Upper lobe of left lung (tissue), 6 donors: ENCODE results near the gene ETV7. TPM values are rescaled to one million over a fixed set of nuclear protein-coding genes. Genes with fewer than 3 reads are reported as not detected.
A peak's percentile ranks its signal among the peaks of the same experiment; 100 is the strongest.

ENCODE experiments used
- ATAC-seq, 2 donors: fragments of 200-7000 bp; cut with Tn5 transposase; one replicate each; pipeline ENCODE4 v1.9.1; 2022; ENCODE audit warnings: mild to moderate bottlenecking in 2 of 2, moderate library complexity in 2 of 2; ENCODE audit not compliant: low FRiP score in 2 of 2
- DNase-seq, 2 donors: peaks; one replicate each; pipeline ENCODE4 v3.0.0-alpha.2; 2019 to 2020
- H3K27ac ChIP-seq, 4 donors: fragments of 200-600 bp; sonication (generic); one replicate each; pipeline ENCODE4 v1.5.1; 2016 to 2019
- H3K27me3 ChIP-seq, 4 donors: fragments of 200-600 bp; sonication (generic); one replicate each; pipeline ENCODE4 v1.5.1; 2017 to 2019
- H3K36me3 ChIP-seq, 4 donors: fragments of 200-600 bp; sonication (generic); one replicate each; pipeline ENCODE4 v1.5.1; 2016 to 2019
- H3K4me1 ChIP-seq, 4 donors: fragments of 200-600 bp; sonication (generic); one replicate each; pipeline ENCODE4 v1.5.1; 2018 to 2019
- H3K4me3 ChIP-seq, 4 donors: fragments of 200-600 bp; sonication (generic); one replicate each; pipeline ENCODE4 v1.5.1; 2017 to 2019; ENCODE audit warnings: mild to moderate bottlenecking in 2 of 4, moderate library complexity in 1 of 4
- H3K9me3 ChIP-seq, 4 donors: fragments of 200-600 bp; sonication (generic); one replicate each; pipeline ENCODE4 v1.5.1; 2018 to 2019
- CTCF ChIP-seq, 6 experiments: fragments of 450-650 bp in 4 of 6; fragments of 200-600 bp in 2 of 6; sonication (generic) in 2 of 6; IDR thresholded peaks; one replicate each; pipeline ENCODE4 v1.5.1; 2016 to 2019; ENCODE audit warnings: antibody characterized with exemption in 6 of 6
- EP300 ChIP-seq, 4 donors: sonication (generic); formaldehyde crosslinking; IDR thresholded peaks; one replicate each; pipeline ENCODE4 v1.5.1; 2017; ENCODE audit warnings: antibody characterized with exemption in 4 of 4, control low read depth in 2 of 4
- POLR2A ChIP-seq, 4 donors: fragments of 450-650 bp; IDR thresholded peaks; one replicate each; pipeline ENCODE4 v1.5.1; 2016 to 2017; ENCODE audit warnings: antibody characterized with exemption in 4 of 4, mild to moderate bottlenecking in 2 of 4
- POLR2AphosphoS5 ChIP-seq, 2 donors: sonication (generic); formaldehyde crosslinking; IDR thresholded peaks; one replicate each; pipeline ENCODE4 v1.5.1; 2017; ENCODE audit warnings: antibody characterized with exemption in 2 of 2
- WGBS, 2 donors: methylation state at CpG; one replicate each; pipeline ENCODE4 v1.1.5; 2017 to 2018; 5-methylcytosine and 5-hydroxymethylcytosine counted together
- total RNA-seq, 6 donors: library from RNA; depleted of rRNA in 4 of 6; stranded (reverse); fragments of >200 nt in 4 of 6; gene quantifications; one replicate each; pipeline versions ENCODE4 v1.1.0 to v1.2.1, GENCODE V29; 2016 to 2021
- donor health status: DM: no; HTN: no; CAD: no; lungs with moderate emphysema.
- donor health status: DM: no; HTN: yes; CAD: no; lungs with severe emphysema.

The ETV7 gene
- total RNA-seq, 6 donors from 2014 or later: 2.0 to 10.5 (median 4.2) TPM

GRCh38 chr6:36383606-36384005, 3.9 kb downstream of the ETV7 start:
- ATAC-seq: no peak
- peaks cover 12 to 20% (median 18%) of the 10 kb centered on the region in 4 donors for H3K4me1 ChIP-seq
- no peak overlapping the region for H3K27ac ChIP-seq
- H3K36me3 ChIP-seq: no peaks in the 10 kb centered on the region
- TF ChIP-seq EP300 (IDR thresholded peaks at IDR 0.05) (no peak), CTCF (IDR thresholded peaks at IDR 0.05) (no peak), POLR2AphosphoS5 (IDR thresholded peaks at IDR 0.05) (no peak), POLR2A (IDR thresholded peaks at IDR 0.05) (no peak)
- H3K4me3 ChIP-seq: no peak overlapping the region
- no peaks in the 10 kb centered on the region for H3K27me3 ChIP-seq
- no peaks in the 10 kb centered on the region for H3K9me3 ChIP-seq
- WGBS, 2 donors: 69 to 70% methylated on average over 2 of the region's 2 CpGs
- no peak for DNase-seq

- no peaks in the 10 kb centered on the region for H3K9me3 ChIP-seq
- no peak for TF ChIP-seq EP300 (IDR thresholded peaks at IDR 0.05)
- TF ChIP-seq POLR2A (IDR thresholded peaks at IDR 0.05): no peak
- TF ChIP-seq CTCF (IDR thresholded peaks at IDR 0.05): no peak
- no peak for TF ChIP-seq POLR2AphosphoS5 (IDR thresholded peaks at IDR 0.05)
- 55 to 59% methylated on average over 4 of the region's 4 CpGs for WGBS, 2 donors
- H3K27me3 ChIP-seq: no peaks in the 10 kb centered on the region
- H3K4me1 ChIP-seq: peaks cover 9 to 18% (median 14%) of the 10 kb centered on the region in 4 donors
- H3K4me3 ChIP-seq: no peak overlapping the region
- H3K27ac ChIP-seq: no peak overlapping the region
- ATAC-seq: no peak
- no peak for DNase-seq
- no peaks in the 10 kb centered on the region for H3K36me3 ChIP-seq
Measured at GRCh38 chr6:36382976-36383375, 4.5 kb downstream of the ETV7 start.

- DNase-seq (no peak), ATAC-seq (no peak)
- no peak for TF ChIP-seq CTCF (IDR thresholded peaks at IDR 0.05)
- TF ChIP-seq POLR2A (IDR thresholded peaks at IDR 0.05): no peak
- no peak for TF ChIP-seq POLR2AphosphoS5 (IDR thresholded peaks at IDR 0.05)
- no peak for TF ChIP-seq EP300 (IDR thresholded peaks at IDR 0.05)
- Histone ChIP-seq H3K36me3 (no peaks in the 10 kb centered on the region), H3K27ac (no peak overlapping the region), H3K27me3 (no peaks in the 10 kb centered on the region), H3K9me3 (no peaks in the 10 kb centered on the region), H3K4me1 (peaks cover 3 to 7% (median 5%) of the 10 kb centered on the region in 4 donors), H3K4me3 (no peak overlapping the region)
- 77% methylated on average over 9 of the region's 9 CpGs for WGBS, 2 donors
Measured at GRCh38 chr6:36381502-36382389, 5.7 kb downstream of the ETV7 start.

GRCh38 chr6:36380166-36380565, 7.3 kb downstream of the ETV7 start:
- Histone ChIP-seq H3K4me1 (peaks cover 0 to 4% (median 0%) of the 10 kb centered on the region in 4 donors), H3K36me3 (no peaks in the 10 kb centered on the region), H3K27ac (no peak overlapping the region), H3K4me3 (no peak overlapping the region), H3K9me3 (no peaks in the 10 kb centered on the region), H3K27me3 (no peaks in the 10 kb centered on the region)
- no peak for DNase-seq
- 96% methylated on average over 4 of the region's 4 CpGs for WGBS, 2 donors
- ATAC-seq: no peak
- TF ChIP-seq POLR2AphosphoS5 (IDR thresholded peaks at IDR 0.05): no peak
- no peak for TF ChIP-seq POLR2A (IDR thresholded peaks at IDR 0.05)

GRCh38 chr6:36378936-36379335, 8.5 kb downstream of the ETV7 start:
- H3K36me3 ChIP-seq: no peaks in the 10 kb centered on the region
- H3K9me3 ChIP-seq: no peaks in the 10 kb centered on the region
- no peak for TF ChIP-seq POLR2AphosphoS5 (IDR thresholded peaks at IDR 0.05)
- TF ChIP-seq CTCF (IDR thresholded peaks at IDR 0.05): no peak
- TF ChIP-seq POLR2A (IDR thresholded peaks at IDR 0.05): no peak
- no peak for TF ChIP-seq EP300 (IDR thresholded peaks at IDR 0.05)
- peak in 1 of 2 donors; percentile 41 for DNase-seq
- H3K27me3 ChIP-seq: no peaks in the 10 kb centered on the region
- H3K4me3 ChIP-seq: no peak overlapping the region
- WGBS, 2 donors: 91 to 93% methylated on average over 10 of the region's 10 CpGs
- H3K4me1 ChIP-seq: peaks cover 0 to 4% (median 0%) of the 10 kb centered on the region in 4 donors
- ATAC-seq: no peak
- H3K27ac ChIP-seq: no peak overlapping the region
